SK-N-SH treated with all-trans-retinoic acid at 6 μM for 48 hours (cell line): ENCODE data around the gene USP24.

Experiments
- ATAC-seq: fragments of 200-7000 bp; cut with Tn5 transposase; 3 replicates; pipeline ENCODE4 v1.9.1; 2020; ENCODE audit warnings: mild to moderate bottlenecking, moderate library complexity
- ARNTL ChIP-seq: fragments of 450-650 bp; formaldehyde crosslinking; IDR thresholded peaks from 2 replicates; pipeline ENCODE4 v1.5.0; 2020; ENCODE audit warnings: low read depth, mild to moderate bottlenecking, moderate library complexity, borderline replicate concordance
- CSDC2 ChIP-seq: fragments of 250-450 bp; sonication (Bioruptor Pico); IDR thresholded peaks from 2 replicates; pipeline ENCODE4 v1.5.0; 2020; ENCODE audit warnings: mild to moderate bottlenecking, moderate library complexity
- ESRRG ChIP-seq: fragments of 250-450 bp; sonication (Bioruptor Pico); IDR thresholded peaks from 2 replicates; pipeline ENCODE4 v1.6.1; 2021; ENCODE audit warnings: mild to moderate bottlenecking
- GLIS3 ChIP-seq: fragments of 250-450 bp; sonication (Bioruptor Pico); IDR thresholded peaks from 2 replicates; pipeline ENCODE4 v1.5.0; 2020; ENCODE audit warnings: mild to moderate bottlenecking, moderate library complexity
- ISL1 ChIP-seq: fragments of 250-450 bp; sonication (Bioruptor Pico); IDR thresholded peaks from 2 replicates; pipeline ENCODE4 v2.1.2; 2022; ENCODE audit warnings: mild to moderate bottlenecking, moderate library complexity
- OSR1 ChIP-seq: fragments of 250-450 bp; sonication (Bioruptor Pico); IDR thresholded peaks from 2 replicates; pipeline ENCODE4 v1.8.0; 2022; ENCODE audit warnings: moderate library complexity, mild to moderate bottlenecking, inconsistent platforms
- RARB ChIP-seq: fragments of 250-450 bp; sonication (Bioruptor Pico); IDR thresholded peaks from 2 replicates; pipeline ENCODE4 v1.8.0; 2021; ENCODE audit warnings: mild to moderate bottlenecking, moderate library complexity
- SNAI2 ChIP-seq: fragments of 250-450 bp; sonication (Bioruptor Pico); IDR thresholded peaks from 2 replicates; pipeline ENCODE4 v1.5.0; 2020; ENCODE audit warnings: mild to moderate bottlenecking, moderate library complexity
- TCF4 ChIP-seq: fragments of 250-450 bp; sonication (Bioruptor Pico); IDR thresholded peaks from 2 replicates; pipeline ENCODE4 v1.8.0; 2021; ENCODE audit warnings: mild to moderate bottlenecking, moderate library complexity, borderline replicate concordance
- TOX ChIP-seq: fragments of 250-450 bp; sonication (Bioruptor Pico); IDR thresholded peaks from 2 replicates; pipeline ENCODE4 v1.8.0; 2021; ENCODE audit warnings: mild to moderate bottlenecking, moderate library complexity, borderline replicate concordance
- ZC3H10 ChIP-seq: fragments of 250-450 bp; sonication (Bioruptor Pico); IDR thresholded peaks from 2 replicates; pipeline ENCODE4 v1.5.1; 2021; ENCODE audit warnings: mild to moderate bottlenecking, moderate library complexity
- ZFP30 ChIP-seq: fragments of 450-650 bp; formaldehyde crosslinking; IDR thresholded peaks from 2 replicates; pipeline ENCODE4 v1.5.0; 2022; ENCODE audit warnings: mild to moderate bottlenecking, moderate library complexity
- ZNF70 ChIP-seq: fragments of 450-650 bp; formaldehyde crosslinking; IDR thresholded peaks from 2 replicates; pipeline ENCODE4 v1.5.0; 2020; ENCODE audit warnings: mild to moderate bottlenecking, moderate library complexity
- ZNF8 ChIP-seq: fragments of 450-650 bp; formaldehyde crosslinking; IDR thresholded peaks from 2 replicates; pipeline ENCODE4 v1.5.0; 2020; ENCODE audit warnings: mild to moderate bottlenecking, moderate library complexity
- TF ChIP-seq, protein P1 (sequence below): fragments of 250-450 bp; sonication (Bioruptor Pico); IDR thresholded peaks from 2 replicates; pipeline ENCODE4 v1.5.1; 2020; ENCODE audit warnings: low read depth, mild to moderate bottlenecking, moderate library complexity
- TF ChIP-seq, protein P2 (sequence below): fragments of 250-450 bp; sonication (Bioruptor Pico); IDR thresholded peaks from 2 replicates; pipeline ENCODE4 v1.8.0; 2021; ENCODE audit warnings: low read depth, mild to moderate bottlenecking, moderate library complexity, borderline replicate concordance
- TF ChIP-seq, protein P3 (sequence below): fragments of 250-450 bp; sonication (Bioruptor Pico); IDR thresholded peaks from 2 replicates; pipeline ENCODE4 v1.5.1; 2021; ENCODE audit warnings: mild to moderate bottlenecking, moderate library complexity
- TF ChIP-seq, protein P4 (sequence below): fragments of 250-450 bp; sonication (Bioruptor Pico); IDR thresholded peaks from 2 replicates; pipeline ENCODE4 v1.8.0; 2020; ENCODE audit warnings: mild to moderate bottlenecking, moderate library complexity, borderline replicate concordance
- TF ChIP-seq, protein P5 (sequence below): fragments of 250-450 bp; sonication (Bioruptor Pico); IDR thresholded peaks from 2 replicates; pipeline ENCODE4 v1.5.0; 2020; ENCODE audit warnings: mild to moderate bottlenecking, moderate library complexity

USP24 gene

DNA sequence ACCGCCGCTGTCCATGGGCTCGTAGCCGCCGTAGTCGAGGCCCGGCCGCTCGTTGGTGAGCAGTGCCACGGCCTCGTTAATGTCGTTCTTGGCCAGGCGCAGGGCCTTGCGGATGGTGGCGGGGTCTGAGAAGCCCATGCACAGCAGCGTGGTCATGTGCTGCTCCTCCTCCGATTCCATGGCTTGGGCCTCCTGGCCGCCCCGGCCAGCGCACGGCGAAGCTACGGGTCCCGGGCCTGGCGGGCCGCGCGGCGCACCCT, 300 bp downstream of the USP24 start:
- TF ChIP-seq, protein P1, sequence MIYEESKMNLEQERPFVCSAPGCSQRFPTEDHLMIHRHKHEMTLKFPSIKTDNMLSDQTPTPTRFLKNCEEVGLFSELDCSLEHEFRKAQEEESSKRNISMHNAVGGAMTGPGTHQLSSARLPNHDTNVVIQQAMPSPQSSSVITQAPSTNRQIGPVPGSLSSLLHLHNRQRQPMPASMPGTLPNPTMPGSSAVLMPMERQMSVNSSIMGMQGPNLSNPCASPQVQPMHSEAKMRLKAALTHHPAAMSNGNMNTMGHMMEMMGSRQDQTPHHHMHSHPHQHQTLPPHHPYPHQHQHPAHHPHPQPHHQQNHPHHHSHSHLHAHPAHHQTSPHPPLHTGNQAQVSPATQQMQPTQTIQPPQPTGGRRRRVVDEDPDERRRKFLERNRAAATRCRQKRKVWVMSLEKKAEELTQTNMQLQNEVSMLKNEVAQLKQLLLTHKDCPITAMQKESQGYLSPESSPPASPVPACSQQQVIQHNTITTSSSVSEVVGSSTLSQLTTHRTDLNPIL (CRISPR knock-in tag), result no peak
- TF ChIP-seq ZNF70 (CRISPR knock-in tag) (no peak), TCF4 (CRISPR knock-in tag) (no peak)
- peak; percentile 32 for ATAC-seq

DNA sequence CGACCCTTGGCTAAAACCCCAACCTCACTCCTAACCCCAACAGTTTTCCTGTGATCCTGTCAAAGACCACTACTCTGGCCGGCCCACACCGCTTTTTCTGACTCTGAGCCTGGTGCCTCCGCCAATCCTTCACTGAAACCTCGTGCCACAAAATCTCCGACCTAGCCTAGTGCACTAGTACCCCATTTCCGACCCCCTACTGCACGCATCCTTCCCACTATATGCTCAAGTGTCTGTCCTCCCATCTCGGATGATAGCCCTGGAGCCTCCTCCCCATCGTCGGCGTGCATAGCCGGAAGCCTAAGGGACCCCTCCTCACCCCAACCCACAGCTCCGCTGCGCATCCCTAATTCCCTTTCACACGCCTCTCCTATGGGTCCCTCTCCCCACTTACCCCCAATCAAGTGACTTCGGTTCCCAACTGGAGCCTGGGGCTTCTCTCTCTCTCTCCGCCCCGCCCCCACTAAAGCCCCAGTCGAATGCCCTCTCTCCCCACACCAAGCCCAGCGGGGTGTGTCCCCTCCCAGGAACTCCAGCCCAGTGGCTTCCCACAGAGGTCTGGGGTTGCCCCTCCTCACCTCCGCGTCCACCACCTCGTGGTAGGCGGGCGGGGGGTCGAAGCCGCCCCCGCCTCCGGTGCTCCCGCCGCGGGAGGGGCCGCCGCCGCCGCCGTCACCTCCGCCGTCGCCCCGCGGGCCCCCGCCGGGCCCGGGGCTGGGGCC, 791 bp downstream of the USP24 start:
- TF ChIP-seq, protein P1 (CRISPR knock-in tag), result no peak
- TF ChIP-seq GLIS3 (CRISPR knock-in tag), result no peak
- no peak for TF ChIP-seq TOX (CRISPR knock-in tag)
- no peak for TF ChIP-seq ZNF8
- TF ChIP-seq, protein P2, sequence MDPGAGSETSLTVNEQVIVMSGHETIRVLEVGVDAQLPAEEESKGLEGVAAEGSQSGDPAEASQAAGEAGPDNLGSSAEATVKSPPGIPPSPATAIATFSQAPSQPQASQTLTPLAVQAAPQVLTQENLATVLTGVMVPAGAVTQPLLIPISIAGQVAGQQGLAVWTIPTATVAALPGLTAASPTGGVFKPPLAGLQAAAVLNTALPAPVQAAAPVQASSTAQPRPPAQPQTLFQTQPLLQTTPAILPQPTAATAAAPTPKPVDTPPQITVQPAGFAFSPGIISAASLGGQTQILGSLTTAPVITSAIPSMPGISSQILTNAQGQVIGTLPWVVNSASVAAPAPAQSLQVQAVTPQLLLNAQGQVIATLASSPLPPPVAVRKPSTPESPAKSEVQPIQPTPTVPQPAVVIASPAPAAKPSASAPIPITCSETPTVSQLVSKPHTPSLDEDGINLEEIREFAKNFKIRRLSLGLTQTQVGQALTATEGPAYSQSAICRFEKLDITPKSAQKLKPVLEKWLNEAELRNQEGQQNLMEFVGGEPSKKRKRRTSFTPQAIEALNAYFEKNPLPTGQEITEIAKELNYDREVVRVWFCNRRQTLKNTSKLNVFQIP (CRISPR knock-in tag), result no peak
- no peak for TF ChIP-seq SNAI2
- TF ChIP-seq ZFP30, result no peak
- TF ChIP-seq ISL1 (CRISPR knock-in tag), result no peak
- TF ChIP-seq, protein P3, sequence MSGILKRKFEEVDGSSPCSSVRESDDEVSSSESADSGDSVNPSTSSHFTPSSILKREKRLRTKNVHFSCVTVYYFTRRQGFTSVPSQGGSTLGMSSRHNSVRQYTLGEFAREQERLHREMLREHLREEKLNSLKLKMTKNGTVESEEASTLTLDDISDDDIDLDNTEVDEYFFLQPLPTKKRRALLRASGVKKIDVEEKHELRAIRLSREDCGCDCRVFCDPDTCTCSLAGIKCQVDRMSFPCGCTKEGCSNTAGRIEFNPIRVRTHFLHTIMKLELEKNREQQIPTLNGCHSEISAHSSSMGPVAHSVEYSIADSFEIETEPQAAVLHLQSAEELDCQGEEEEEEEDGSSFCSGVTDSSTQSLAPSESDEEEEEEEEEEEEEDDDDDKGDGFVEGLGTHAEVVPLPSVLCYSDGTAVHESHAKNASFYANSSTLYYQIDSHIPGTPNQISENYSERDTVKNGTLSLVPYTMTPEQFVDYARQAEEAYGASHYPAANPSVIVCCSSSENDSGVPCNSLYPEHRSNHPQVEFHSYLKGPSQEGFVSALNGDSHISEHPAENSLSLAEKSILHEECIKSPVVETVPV (CRISPR knock-in tag), result no peak
- no peak for TF ChIP-seq TCF4 (CRISPR knock-in tag)
- TF ChIP-seq ARNTL, result no peak
- no peak for TF ChIP-seq ESRRG (CRISPR knock-in tag)
- TF ChIP-seq, protein P4, sequence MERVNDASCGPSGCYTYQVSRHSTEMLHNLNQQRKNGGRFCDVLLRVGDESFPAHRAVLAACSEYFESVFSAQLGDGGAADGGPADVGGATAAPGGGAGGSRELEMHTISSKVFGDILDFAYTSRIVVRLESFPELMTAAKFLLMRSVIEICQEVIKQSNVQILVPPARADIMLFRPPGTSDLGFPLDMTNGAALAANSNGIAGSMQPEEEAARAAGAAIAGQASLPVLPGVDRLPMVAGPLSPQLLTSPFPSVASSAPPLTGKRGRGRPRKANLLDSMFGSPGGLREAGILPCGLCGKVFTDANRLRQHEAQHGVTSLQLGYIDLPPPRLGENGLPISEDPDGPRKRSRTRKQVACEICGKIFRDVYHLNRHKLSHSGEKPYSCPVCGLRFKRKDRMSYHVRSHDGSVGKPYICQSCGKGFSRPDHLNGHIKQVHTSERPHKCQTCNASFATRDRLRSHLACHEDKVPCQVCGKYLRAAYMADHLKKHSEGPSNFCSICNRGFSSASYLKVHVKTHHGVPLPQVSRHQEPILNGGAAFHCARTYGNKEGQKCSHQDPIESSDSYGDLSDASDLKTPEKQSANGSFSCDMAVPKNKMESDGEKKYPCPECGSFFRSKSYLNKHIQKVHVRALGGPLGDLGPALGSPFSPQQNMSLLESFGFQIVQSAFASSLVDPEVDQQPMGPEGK, result no peak
- TF ChIP-seq CSDC2 (CRISPR knock-in tag), result no peak
- TF ChIP-seq ZC3H10 (CRISPR knock-in tag), result no peak
- ATAC-seq, result peak; percentile 20

DNA sequence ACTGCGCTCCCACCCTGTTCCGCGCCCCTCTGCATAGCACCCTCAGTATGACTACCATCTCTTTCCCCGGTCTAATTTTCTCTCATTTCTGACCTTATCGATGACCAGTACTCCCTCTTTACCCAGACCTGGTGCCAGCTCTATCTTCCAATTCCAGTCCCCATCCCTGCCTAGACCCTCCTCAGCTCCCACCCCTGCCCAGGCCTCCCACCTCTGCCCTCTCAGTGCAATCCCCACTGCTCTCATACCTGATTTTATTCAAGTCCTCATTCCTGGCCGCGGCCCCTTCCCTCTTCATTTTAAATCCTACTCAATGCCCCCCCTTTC, 1.3 kb downstream of the USP24 start:
- peak; percentile 4 for ATAC-seq
- TF ChIP-seq RARB, result no peak
- no peak for TF ChIP-seq GLIS3 (CRISPR knock-in tag)
- no peak for TF ChIP-seq TCF4 (CRISPR knock-in tag)
- no peak for TF ChIP-seq TOX (CRISPR knock-in tag)
- TF ChIP-seq, protein P1 (CRISPR knock-in tag), result no peak
- no peak for TF ChIP-seq SNAI2
- TF ChIP-seq, protein P2 (CRISPR knock-in tag), result no peak
- TF ChIP-seq, protein P5, sequence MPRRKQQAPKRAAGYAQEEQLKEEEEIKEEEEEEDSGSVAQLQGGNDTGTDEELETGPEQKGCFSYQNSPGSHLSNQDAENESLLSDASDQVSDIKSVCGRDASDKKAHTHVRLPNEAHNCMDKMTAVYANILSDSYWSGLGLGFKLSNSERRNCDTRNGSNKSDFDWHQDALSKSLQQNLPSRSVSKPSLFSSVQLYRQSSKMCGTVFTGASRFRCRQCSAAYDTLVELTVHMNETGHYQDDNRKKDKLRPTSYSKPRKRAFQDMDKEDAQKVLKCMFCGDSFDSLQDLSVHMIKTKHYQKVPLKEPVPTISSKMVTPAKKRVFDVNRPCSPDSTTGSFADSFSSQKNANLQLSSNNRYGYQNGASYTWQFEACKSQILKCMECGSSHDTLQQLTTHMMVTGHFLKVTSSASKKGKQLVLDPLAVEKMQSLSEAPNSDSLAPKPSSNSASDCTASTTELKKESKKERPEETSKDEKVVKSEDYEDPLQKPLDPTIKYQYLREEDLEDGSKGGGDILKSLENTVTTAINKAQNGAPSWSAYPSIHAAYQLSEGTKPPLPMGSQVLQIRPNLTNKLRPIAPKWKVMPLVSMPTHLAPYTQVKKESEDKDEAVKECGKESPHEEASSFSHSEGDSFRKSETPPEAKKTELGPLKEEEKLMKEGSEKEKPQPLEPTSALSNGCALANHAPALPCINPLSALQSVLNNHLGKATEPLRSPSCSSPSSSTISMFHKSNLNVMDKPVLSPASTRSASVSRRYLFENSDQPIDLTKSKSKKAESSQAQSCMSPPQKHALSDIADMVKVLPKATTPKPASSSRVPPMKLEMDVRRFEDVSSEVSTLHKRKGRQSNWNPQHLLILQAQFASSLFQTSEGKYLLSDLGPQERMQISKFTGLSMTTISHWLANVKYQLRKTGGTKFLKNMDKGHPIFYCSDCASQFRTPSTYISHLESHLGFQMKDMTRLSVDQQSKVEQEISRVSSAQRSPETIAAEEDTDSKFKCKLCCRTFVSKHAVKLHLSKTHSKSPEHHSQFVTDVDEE (CRISPR knock-in tag), result no peak
- no peak for TF ChIP-seq ISL1 (CRISPR knock-in tag)
- no peak for TF ChIP-seq OSR1 (CRISPR knock-in tag)
- TF ChIP-seq ESRRG (CRISPR knock-in tag), result no peak
